PC-9 (cell line): ENCODE measurements around the gene HSD17B11. TPM values are rescaled to one million over a fixed set of nuclear protein-coding genes. Genes with fewer than 3 reads are reported as not detected.

ENCODE experiments used
- BruUV-seq: library from RNA; stranded (reverse); fragments of 400-500 nt; replicated peaks from 2 replicates; lab custom pipeline; 2021; lab: Mats Ljungman, UMichigan
- CTCF ChIA-PET: fragments of 300-600 bp; sonication (Branson Sonifier 250); formaldehyde crosslinking; loops from one replicate; lab custom pipeline; 2022; ENCODE audit warnings: antibody characterized with exemption; lab: Charles Lee
- POLR2A ChIA-PET: fragments of 300-600 bp; sonication (Branson Sonifier 250); formaldehyde crosslinking; loops from one replicate; lab custom pipeline; 2022; ENCODE audit warnings: antibody characterized with exemption; ENCODE audit not compliant: unreplicated experiment; lab: Charles Lee
- DNase-seq, 2 experiments: peaks; one replicate each; pipeline versions ENCODE4 v3.0.0 to v3.0.0-alpha.2; 2015 to 2022; ENCODE audit warnings: mixed read lengths in 1 of 2
- H2AFZ ChIP-seq: fragments of 200-600 bp; sonication (generic); 2 replicates; pipeline ENCODE4 v1.8.1; 2017; ENCODE audit warnings: antibody characterized with exemption
- H3F3A ChIP-seq: fragments of 200-600 bp; sonication (generic); 2 replicates; pipeline ENCODE4 v1.8.1; 2017; ENCODE audit warnings: antibody characterized with exemption, mild to moderate bottlenecking, low read depth; ENCODE audit not compliant: insufficient read depth
- H3K27ac ChIP-seq: fragments of 200-600 bp; sonication (generic); 2 replicates; pipeline ENCODE4 v1.6.1; 2016; ENCODE audit warnings: mixed run types
- H3K27me3 ChIP-seq: fragments of 200-600 bp; sonication (generic); 2 replicates; pipeline ENCODE4 v1.6.1; 2016; ENCODE audit warnings: low read depth, mixed run types; ENCODE audit not compliant: insufficient read depth
- H3K36me3 ChIP-seq: fragments of 200-600 bp; sonication (generic); 2 replicates; pipeline ENCODE4 v1.6.1; 2016; ENCODE audit warnings: low read depth, mixed run types
- H3K4me1 ChIP-seq: fragments of 200-600 bp; sonication (generic); replicated peaks from 2 replicates; pipeline ENCODE4 v1.6.1; 2016; ENCODE audit warnings: mixed run types; ENCODE audit not compliant: insufficient read depth
- H3K4me2 ChIP-seq: fragments of 200-600 bp; sonication (generic); 2 replicates; pipeline ENCODE4 v1.6.1; 2017; ENCODE audit warnings: mixed run types
- H3K4me3 ChIP-seq: fragments of 200-600 bp; sonication (generic); 2 replicates; pipeline ENCODE4 v1.6.1; 2016; ENCODE audit warnings: mixed run types
- H3K79me2 ChIP-seq: fragments of 200-600 bp; sonication (generic); 2 replicates; pipeline ENCODE4 v1.6.1; 2017; ENCODE audit warnings: low read depth, mixed run types
- H3K9me2 ChIP-seq: fragments of 200-600 bp; sonication (generic); 2 replicates; pipeline ENCODE4 v1.8.1; 2017; ENCODE audit warnings: mild to moderate bottlenecking; ENCODE audit not compliant: insufficient read depth
- H3K9me3 ChIP-seq: fragments of 200-600 bp; sonication (generic); 2 replicates; pipeline ENCODE4 v1.8.1; 2016; ENCODE audit warnings: low read depth; ENCODE audit not compliant: insufficient read depth
- H4K20me1 ChIP-seq: fragments of 200-600 bp; sonication (generic); 2 replicates; pipeline ENCODE4 v1.8.1; 2017; ENCODE audit not compliant: insufficient read depth
- CTCF ChIP-seq: fragments of 200-600 bp; sonication (generic); conservative IDR thresholded peaks from 2 replicates; pipeline ENCODE4 v1.6.1; 2017; ENCODE audit warnings: mixed run types, antibody characterized with exemption, mild to moderate bottlenecking, moderate library complexity
- EZH2 ChIP-seq: fragments of 200-600 bp; sonication (generic); IDR thresholded peaks from 2 replicates; pipeline ENCODE4 v1.8.0; 2017; ENCODE audit warnings: antibody characterized with exemption, low read depth
- intact Hi-C: fragments of 100-400 bp; cut with micrococcal nuclease; formaldehyde crosslinking; loops from one replicate; pipeline ENCODE4 v1.10.0; 2022; ENCODE audit not compliant: unreplicated experiment
- total RNA-seq: library from RNA; stranded (reverse); gene quantifications from 2 replicates; pipeline ENCODE4 v1.2.3, GENCODE V29; 2021

HSD17B11 gene
- total RNA-seq, 1 experiment from 2014 or later: 26.9 TPM

DNA sequence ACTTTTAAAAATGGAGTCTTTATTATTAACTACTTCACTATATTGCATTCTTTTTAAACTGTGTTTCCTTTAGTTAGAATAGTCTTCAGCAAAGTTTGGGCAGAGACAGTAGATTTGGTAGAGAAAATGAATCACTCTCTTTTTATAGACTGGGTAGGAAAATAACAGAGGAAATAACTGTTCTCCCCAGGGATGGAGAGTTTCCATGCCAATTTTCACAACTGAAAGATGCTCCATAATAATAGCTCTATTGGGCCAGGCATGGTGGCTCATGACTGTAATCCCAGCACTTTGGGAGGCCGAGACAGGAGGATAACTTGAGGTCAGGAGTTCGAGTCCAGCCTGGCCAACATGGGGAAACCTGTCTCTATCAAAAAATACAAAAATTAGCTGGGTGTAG, 81.4 kb downstream of the HSD17B11 start:
- Histone ChIP-seq H3K4me2 (no peak overlapping the region), H3K4me3 (no peak overlapping the region), H3K79me2 (no peaks in the 10 kb centered on the region), H3K27me3 (no peaks in the 10 kb centered on the region), H3K4me1 (peaks cover 10% of the 10 kb centered on the region; the same call in 1 of the 2 replicates), H3K9me2 (no peaks in the 10 kb centered on the region), H4K20me1 (no peaks in the 10 kb centered on the region), H3K27ac (no peak overlapping the region), H2AFZ (no peak overlapping the region), H3K36me3 (no peaks in the 10 kb centered on the region), H3F3A (peaks cover 6% of the 10 kb centered on the region; the same call in 1 of the 2 replicates), H3K9me3 (no peaks in the 10 kb centered on the region)
- ChIA-PET POLR2A (no interaction called here), CTCF (no interaction called here)
- intact Hi-C loops: no loop called here
- BruUV-seq: no TSS peak
- DNase-seq: no peak
- TF ChIP-seq EZH2: no peak
- TF ChIP-seq CTCF: no peak

- peaks cover 14% of the 10 kb centered on the region for H3K4me1 ChIP-seq
- peaks cover 10% of the 10 kb centered on the region; the same call in 1 of the 2 replicates for H3F3A ChIP-seq
- no peaks in the 10 kb centered on the region for H4K20me1 ChIP-seq
- BruUV-seq: no TSS peak
- H3K4me2 ChIP-seq: no peak overlapping the region
- CTCF ChIA-PET: no interaction called here
- no peaks in the 10 kb centered on the region for H3K79me2 ChIP-seq
- H3K36me3 ChIP-seq: no peaks in the 10 kb centered on the region
- intact Hi-C loops: no loop called here
- H2AFZ ChIP-seq: no peak overlapping the region
- H3K27ac ChIP-seq: no peak overlapping the region
- no peaks in the 10 kb centered on the region for H3K27me3 ChIP-seq
- no peak overlapping the region for H3K4me3 ChIP-seq
- H3K9me3 ChIP-seq: no peaks in the 10 kb centered on the region
- POLR2A ChIA-PET: no interaction called here
- no peak for TF ChIP-seq CTCF
- TF ChIP-seq EZH2: no peak
- H3K9me2 ChIP-seq: no peaks in the 10 kb centered on the region
- no peak for DNase-seq
Measured at GRCh38 chr4:87306056-87306455, 84.9 kb downstream of the HSD17B11 start.

- Histone ChIP-seq H3K4me1 (peaks cover 14% of the 10 kb centered on the region), H3K27ac (no peak overlapping the region), H3K9me3 (no peaks in the 10 kb centered on the region), H3K4me2 (peak overlapping the region; percentile 57; the same call in 1 of the 2 replicates), H3K9me2 (no peaks in the 10 kb centered on the region), H3K36me3 (no peaks in the 10 kb centered on the region), H3F3A (peaks cover 10% of the 10 kb centered on the region; the same call in 1 of the 2 replicates), H3K4me3 (no peak overlapping the region), H3K79me2 (no peaks in the 10 kb centered on the region), H2AFZ (no peak overlapping the region), H3K27me3 (no peaks in the 10 kb centered on the region), H4K20me1 (no peaks in the 10 kb centered on the region)
- POLR2A ChIA-PET: no interaction called here
- TF ChIP-seq EZH2: no peak
- no peak for TF ChIP-seq CTCF
- CTCF ChIA-PET: no interaction called here
- intact Hi-C loops: no loop called here
- BruUV-seq: no TSS peak
- DNase-seq: no peak
Measured at GRCh38 chr4:87305562-87305961, 85.4 kb downstream of the HSD17B11 start.
